ENCODE measurements around the gene TEKT4. TPM values are rescaled to one million over a fixed set of nuclear protein-coding genes. Genes with fewer than 3 reads are reported as not detected.
A peak's percentile ranks its signal among the peaks of the same experiment; 100 is the strongest.

The TEKT4 gene
- total and polyA plus RNA-seq, 10 donors = not detected

GRCh38 chr2:94873362-94874276 is 2.4 kb downstream of the TEKT4 start:
- peaks cover 0 to 6% (median 0%) of the 10 kb centered on the region in 6 donors for H3K4me1 ChIP-seq
- peaks cover 0 to 70% (median 21%) of the 10 kb centered on the region in 7 donors for H3K27me3 ChIP-seq (replicated peaks in 1 of 7)
- no peak overlapping the region for H3K27ac ChIP-seq
- no peaks in the 10 kb centered on the region for H3K36me3 ChIP-seq
- peak; percentile 65 for DNase-seq
- TF ChIP-seq POLR2A (IDR thresholded peaks at IDR 0.05) (no peak), CTCF (IDR thresholded peaks at IDR 0.05 in 8 of 11, conservative IDR thresholded peaks at IDR 0.05 in 3 of 11) (no peak), POLR2AphosphoS5 (IDR thresholded peaks at IDR 0.05) (no peak)
- WGBS, 5 donors = 46 to 62% (median 59%) methylated on average over 17 to 28 of the region's 28 CpGs
- intact Hi-C loops (cut with DNase I; ENCODE audit: low total_unique reads) = no loop called here
- H3K9me3 ChIP-seq = no peaks in the 10 kb centered on the region
- H3K4me3 ChIP-seq = no peak overlapping the region

DNA sequence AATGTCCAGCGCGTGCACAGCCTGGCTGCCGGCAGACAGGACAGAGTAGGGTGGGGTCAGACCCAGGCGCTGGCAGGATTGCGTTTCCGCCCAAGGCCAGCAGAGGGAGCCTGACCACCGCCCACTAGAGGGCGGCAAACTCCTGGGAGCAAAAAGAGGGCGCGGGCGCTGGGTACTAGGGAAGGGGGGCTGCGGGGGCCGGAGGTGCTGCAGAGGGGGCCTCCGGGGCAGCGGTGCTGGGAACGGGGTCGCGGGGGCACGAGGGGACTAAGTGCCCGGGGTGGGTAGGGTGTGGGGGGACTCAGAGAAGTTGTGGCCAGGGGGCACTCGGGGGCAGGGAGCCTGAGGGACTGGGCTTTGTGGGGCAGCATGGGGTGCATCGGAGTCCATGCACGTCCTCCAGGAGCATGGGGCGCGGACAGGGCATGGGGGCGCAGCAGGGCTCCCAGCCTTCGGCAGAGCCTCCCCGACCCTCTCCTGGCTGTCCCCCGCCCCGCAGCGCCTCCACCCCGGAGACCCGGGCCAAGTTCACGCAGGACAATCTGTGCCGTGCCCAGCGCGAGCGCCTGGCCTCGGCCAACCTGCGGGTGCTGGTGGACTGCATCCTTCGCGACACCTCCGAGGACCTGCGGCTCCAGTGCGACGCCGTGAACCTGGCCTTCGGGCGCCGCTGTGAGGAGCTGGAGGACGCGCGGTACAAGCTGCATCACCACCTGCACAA is 3.2 kb downstream of the TEKT4 start:
- peak; percentile 83 for DNase-seq
- Histone ChIP-seq H3K4me3 (no peak overlapping the region), H3K36me3 (no peaks in the 10 kb centered on the region), H3K4me1 (peaks cover 0 to 6% (median 0%) of the 10 kb centered on the region in 6 donors), H3K9me3 (no peaks in the 10 kb centered on the region), H3K27ac (no peak overlapping the region), H3K27me3 (replicated peaks in 1 of 7) (peaks cover 0 to 64% (median 21%) of the 10 kb centered on the region in 7 donors)
- intact Hi-C loops (cut with DNase I; ENCODE audit: low total_unique reads) = no loop called here
- 28 to 43% (median 40%) methylated on average over 20 to 53 of the region's 53 CpGs for WGBS, 5 donors
- TF ChIP-seq CTCF (IDR thresholded peaks at IDR 0.05 in 8 of 11, conservative IDR thresholded peaks at IDR 0.05 in 3 of 11) (peak; percentile 7 to 80 (median 55)), POLR2AphosphoS5 (IDR thresholded peaks at IDR 0.05) (no peak), POLR2A (IDR thresholded peaks at IDR 0.05) (no peak)

GRCh38 chr2:94875064-94875819 is 4.0 kb downstream of the TEKT4 start:
- peaks cover 0 to 6% (median 0%) of the 10 kb centered on the region in 6 donors for H3K4me1 ChIP-seq
- DNase-seq = peak; percentile 59
- H3K27me3 ChIP-seq (replicated peaks in 1 of 7) = peaks cover 0 to 61% (median 21%) of the 10 kb centered on the region in 7 donors
- no peaks in the 10 kb centered on the region for H3K36me3 ChIP-seq
- intact Hi-C loops (cut with DNase I; ENCODE audit: low total_unique reads) = no loop called here
- TF ChIP-seq CTCF (IDR thresholded peaks at IDR 0.05 in 8 of 11, conservative IDR thresholded peaks at IDR 0.05 in 3 of 11) (no peak), POLR2A (IDR thresholded peaks at IDR 0.05) (no peak), POLR2AphosphoS5 (IDR thresholded peaks at IDR 0.05) (no peak)
- WGBS, 5 donors = 89 to 95% (median 91%) methylated on average over 11 to 22 of the region's 22 CpGs
- H3K4me3 ChIP-seq = no peak overlapping the region
- H3K9me3 ChIP-seq = no peaks in the 10 kb centered on the region
- no peak overlapping the region for H3K27ac ChIP-seq
